Right forelimb (tissue), 1 donor: ENCODE data around the gene MBD4.
"Not testable (repeated sequence)": the region's sequence is repeated elsewhere in the genome, so short reads cannot be mapped to it uniquely, and the experiment has no call there.

Experiments used
- DNase-seq: peaks from one replicate; pipeline ENCODE4 v3.0.0-alpha.2; 2018

MBD4 gene

GRCh38 chr3:129403450-129403849 is 36.3 kb downstream of the MBD4 start:
- DNase-seq = no peak

- no peak for DNase-seq
These were observed 37.1 kb downstream of the MBD4 start for GRCh38 chr3:129402616-129403015.

GRCh38 chr3:129402210-129402609 is 37.5 kb downstream of the MBD4 start:
- no peak for DNase-seq

GRCh38 chr3:129399895-129400357 is 39.8 kb downstream of the MBD4 start:
- no peak for DNase-seq

- peak; percentile 89 for DNase-seq
These were observed 40.4 kb downstream of the MBD4 start for GRCh38 chr3:129399145-129399894.

- no peak for DNase-seq
These were observed 41.0 kb downstream of the MBD4 start for GRCh38 chr3:129398803-129399144.

GRCh38 chr3:129393760-129394564 is 45.8 kb downstream of the MBD4 start:
- not testable (repeated sequence) for DNase-seq

- DNase-seq = no peak
These were observed 46.5 kb downstream of the MBD4 start for GRCh38 chr3:129393271-129393670.

GRCh38 chr3:129392106-129392887 is 47.5 kb downstream of the MBD4 start:
- DNase-seq = not testable (repeated sequence)

GRCh38 chr3:129391583-129391982 is 48.2 kb downstream of the MBD4 start:
- not testable (repeated sequence) for DNase-seq

GRCh38 chr3:129389572-129389937 is 50.2 kb downstream of the MBD4 start:
- DNase-seq = no peak

- DNase-seq = not testable (repeated sequence)
These were observed 50.8 kb downstream of the MBD4 start for GRCh38 chr3:129388791-129389571.

GRCh38 chr3:129387487-129387886 is 52.3 kb downstream of the MBD4 start:
- no peak for DNase-seq

- no peak for DNase-seq
These were observed 52.8 kb downstream of the MBD4 start for GRCh38 chr3:129386984-129387383.

- DNase-seq = not testable (repeated sequence)
These were observed 54.2 kb downstream of the MBD4 start for GRCh38 chr3:129385507-129385906.

- DNase-seq = no peak
These were observed 55.0 kb downstream of the MBD4 start for GRCh38 chr3:129384594-129385323.

GRCh38 chr3:129384103-129384502 is 55.6 kb downstream of the MBD4 start:
- not testable (repeated sequence) for DNase-seq

GRCh38 chr3:129383292-129383860 is 56.4 kb downstream of the MBD4 start:
- peak; percentile 65 for DNase-seq

- no peak for DNase-seq
These were observed 57.4 kb downstream of the MBD4 start for GRCh38 chr3:129382366-129382765.
